ENCODE measurements around the gene FBF1.

GRCh38 chr17:75893305-75894048 is 47.4 kb downstream of the FBF1 start:
- TF ChIP-seq EZH2phosphoT487 (IDR thresholded peaks at IDR 0.05; ENCODE audit: borderline replicate concordance, low read length) (no peak), CTCF (IDR thresholded peaks at IDR 0.05; ENCODE audit: low read depth, low read length, poor library complexity, severe bottlenecking) (no peak)
